Endothelial cell of umbilical vein (primary cell): ENCODE results near the gene ZNF620. TPM values are rescaled to one million over a fixed set of nuclear protein-coding genes. Genes with fewer than 3 reads are reported as not detected.

Experiments used
- BruUV-seq: library from RNA; stranded (reverse); fragments of 400-500 nt; replicated peaks from 2 replicates; lab custom pipeline; 2021; lab: Mats Ljungman, UMichigan
- CTCF ChIA-PET: fragments of 300-600, 350-600 bp; sonication (Branson Sonifier 250); formaldehyde crosslinking; loops from one replicate; lab custom pipeline; 2021; ENCODE audit warnings: antibody characterized with exemption, inconsistent platforms; lab: Charles Lee
- POLR2A ChIA-PET: fragments of 300-600, 350-600 bp; sonication (Branson Sonifier 250); formaldehyde crosslinking; loops from one replicate; lab custom pipeline; 2021; ENCODE audit warnings: antibody characterized with exemption, inconsistent platforms; lab: Charles Lee
- DNase-seq: peaks from one replicate; pipeline ENCODE4 v3.0.0-alpha.2; 2011; ENCODE audit warnings: low read depth, low spot score
- FAIRE-seq: peaks from 2 replicates; lab custom pipeline; 2011; peaks lifted over from hg19 to GRCh38; lab: Jason Lieb, UNC
- H2AFZ ChIP-seq: 2 replicates; pipeline ENCODE4 v1.6.0; 2012; ENCODE audit warnings: low read depth, low read length, control low read depth, inconsistent platforms
- H3K27ac ChIP-seq: 2 replicates; pipeline ENCODE4 v1.5.1; 2011; ENCODE audit warnings: low read depth, mild to moderate bottlenecking, control low read depth, low read length, moderate library complexity; ENCODE audit not compliant: insufficient read depth
- H3K27me3 ChIP-seq, 2 experiments: 2 replicates each; pipeline versions ENCODE4 v1.6.0 to v1.6.1; 2011; ENCODE audit warnings: low read length in 2 of 2, mixed read lengths in 1 of 2; ENCODE audit not compliant: control insufficient read depth in 2 of 2, insufficient read depth in 2 of 2
- H3K36me3 ChIP-seq, 2 experiments: 2 replicates in 1 of 2; 3 replicates in 1 of 2; pipeline ENCODE4 v1.5.1; 2011; ENCODE audit warnings: low read length in 2 of 2, mild to moderate bottlenecking in 1 of 2, moderate library complexity in 1 of 2; ENCODE audit not compliant: control insufficient read depth in 2 of 2, insufficient read depth in 2 of 2; ENCODE audit errors: extremely low read depth in 1 of 2
- H3K4me1 ChIP-seq: 3 replicates; pipeline ENCODE4 v1.5.1; 2011; ENCODE audit warnings: mild to moderate bottlenecking, low read length; ENCODE audit not compliant: control insufficient read depth, insufficient read depth; ENCODE audit errors: extremely low read depth
- H3K4me2 ChIP-seq: 2 replicates; pipeline ENCODE4 v1.6.1; 2011; ENCODE audit warnings: low read length, control low read depth, mixed read lengths; ENCODE audit not compliant: insufficient read depth
- H3K4me3 ChIP-seq, 3 experiments: fragments of 200-600 bp in 1 of 3; sonication (generic), shearing (Covaris generic) in 1 of 3; replicated peaks in 1 of 3; 2 replicates each; pipeline ENCODE4 v1.5.1; 2011 to 2016; ENCODE audit warnings: control low read depth in 3 of 3, low read length in 3 of 3, mild to moderate bottlenecking in 2 of 3, inconsistent platforms in 1 of 3, low read depth in 1 of 3, moderate library complexity in 1 of 3; ENCODE audit not compliant: insufficient read depth in 1 of 3
- H3K79me2 ChIP-seq: 2 replicates; pipeline ENCODE4 v1.6.0; 2012; ENCODE audit warnings: low read length, inconsistent platforms; ENCODE audit not compliant: control insufficient read depth, insufficient read depth
- H3K9ac ChIP-seq: replicated peaks from 2 replicates; pipeline ENCODE3; 2011; ENCODE audit warnings: low read length, control low read depth; ENCODE audit not compliant: insufficient read depth; ENCODE audit errors: extremely low read depth
- H3K9me1 ChIP-seq: replicated peaks from 3 replicates; pipeline ENCODE4 v1.6.0; 2011; ENCODE audit warnings: mild to moderate bottlenecking, low read length; ENCODE audit not compliant: control insufficient read depth, insufficient read depth; ENCODE audit errors: extremely low read depth
- H3K9me3 ChIP-seq: replicated peaks from 2 replicates; pipeline ENCODE4 v1.5.1; 2012; ENCODE audit warnings: low read length, inconsistent platforms; ENCODE audit not compliant: control insufficient read depth, insufficient read depth
- H4K20me1 ChIP-seq: replicated peaks from 2 replicates; pipeline ENCODE3; 2011; ENCODE audit warnings: mild to moderate bottlenecking, low read length; ENCODE audit not compliant: control insufficient read depth, insufficient read depth; ENCODE audit errors: extremely low read depth
- EZH2 ChIP-seq: IDR thresholded peaks from 2 replicates; pipeline ENCODE4 v1.6.1; 2012; ENCODE audit warnings: borderline replicate concordance, low read depth, mild to moderate bottlenecking, moderate library complexity, low read length, inconsistent platforms; ENCODE audit not compliant: severe bottlenecking
- FOS ChIP-seq: IDR thresholded peaks from 2 replicates; pipeline ENCODE4 v1.6.1; 2011; ENCODE audit warnings: mild to moderate bottlenecking, low read length, moderate library complexity, borderline replicate concordance; ENCODE audit not compliant: insufficient read depth
- GATA2 ChIP-seq: IDR thresholded peaks from 2 replicates; pipeline ENCODE4 v1.7.0; 2011; ENCODE audit warnings: low read depth, mild to moderate bottlenecking, moderate library complexity, mixed read lengths, low read length; ENCODE audit not compliant: insufficient read length, insufficient read depth
- JUN ChIP-seq: IDR thresholded peaks from 2 replicates; pipeline ENCODE4 v1.6.1; 2011; ENCODE audit warnings: borderline replicate concordance, low read depth; ENCODE audit not compliant: insufficient read length, insufficient read depth
- MYC ChIP-seq: IDR thresholded peaks from one replicate; pipeline ENCODE4 v1.6.1; 2011; ENCODE audit warnings: mild to moderate bottlenecking, low read depth, low read length
- POLR2A ChIP-seq: IDR thresholded peaks from 2 replicates; pipeline ENCODE4 v1.6.1; 2012; ENCODE audit warnings: low read depth, mild to moderate bottlenecking, control low read depth, low read length
- POLR2AphosphoS5 ChIP-seq: IDR thresholded peaks from 2 replicates; pipeline ENCODE4 v1.6.1; 2012; ENCODE audit warnings: low read depth, mild to moderate bottlenecking, control low read depth, low read length, moderate library complexity; ENCODE audit not compliant: insufficient read depth
- dilution Hi-C: fragments of 300-500 bp; cut with MboI; formaldehyde crosslinking; loops from one replicate; pipeline ENCODE4 v1.15.0; 2019; ENCODE audit warnings: low sequenced_read_pairs; ENCODE audit not compliant: extremely low pct_ligation_motif_present
- intact Hi-C: fragments of 100-400 bp; cut with micrococcal nuclease; formaldehyde crosslinking; loops from one replicate; pipeline ENCODE4 v1.10.0; 2022
- polyA plus RNA-seq, 4 experiments: library from polyadenylated mRNA; depleted of rRNA in 3 of 4; stranded (reverse) in 3 of 4; unstranded in 1 of 4; fragments of >200 nt; gene quantifications; 2 replicates each; pipeline versions ENCODE4 v1.2.1 to v1.2.3, GENCODE V29; 2011 to 2012; ENCODE audit warnings: missing spikeins in 1 of 4
- total RNA-seq: library from RNA; stranded (reverse); gene quantifications from 2 replicates; pipeline ENCODE4 v1.2.3, GENCODE V29; 2021
- TF ChIP-seq, protein P1 (sequence below): IDR thresholded peaks from 2 replicates; pipeline ENCODE4 v1.6.1; 2011; ENCODE audit not compliant: insufficient read depth, insufficient read length
- TF ChIP-seq, protein P2 (sequence below), 2 donors: IDR thresholded peaks; 1 replicate in 1 of 2; 2 replicates in 1 of 2; pipeline ENCODE4 v1.5.1; 2011; ENCODE audit warnings: low read length in 2 of 2, mild to moderate bottlenecking in 2 of 2, moderate library complexity in 2 of 2, control low read depth in 1 of 2, inconsistent platforms in 1 of 2, low read depth in 1 of 2; ENCODE audit not compliant: insufficient read depth in 1 of 2; ENCODE audit errors: extremely low read depth in 1 of 2

The ZNF620 gene
- total and polyA plus RNA-seq, 2 donors (not counting 3 experiments of a cell fraction or from before 2014, with no cell fraction given), result 1.9 to 4.0 TPM

DNA sequence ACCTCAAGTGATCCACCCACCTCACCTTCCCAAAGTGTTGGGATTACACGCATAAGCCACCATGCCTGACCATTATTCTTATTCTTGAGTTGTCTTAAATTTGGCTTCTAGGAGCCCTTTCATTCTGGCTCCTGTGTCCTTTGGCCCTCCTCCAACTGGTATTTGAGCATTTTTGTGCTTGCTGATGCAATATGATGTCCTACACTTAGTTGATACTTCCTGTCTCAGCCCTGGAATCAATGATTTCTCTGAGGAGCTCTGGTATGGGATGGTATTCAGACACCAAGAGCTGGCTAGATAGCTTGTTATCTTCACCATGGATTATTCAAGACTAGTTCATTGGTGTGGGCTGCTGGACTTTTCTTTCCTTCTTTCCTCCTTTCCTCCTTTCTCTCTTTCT is 44.3 kb downstream of the ZNF620 start:
- Histone ChIP-seq H3K9me3 (no peaks in the 10 kb centered on the region), H2AFZ (no peak overlapping the region), H3K36me3 (no peaks in the 10 kb centered on the region), H3K79me2 (no peaks in the 10 kb centered on the region), H3K27ac (no peak overlapping the region), H3K27me3 (no peaks in the 10 kb centered on the region), H3K9ac (no peak overlapping the region), H3K9me1 (no peaks in the 10 kb centered on the region), H3K4me1 (no peaks in the 10 kb centered on the region), H4K20me1 (no peaks in the 10 kb centered on the region), H3K4me3 (no peak overlapping the region), H3K4me2 (no peak overlapping the region)
- intact Hi-C loops, result no loop called here
- TF ChIP-seq JUN (no peak), MYC (no peak), POLR2A (no peak), EZH2 (no peak), GATA2 (no peak), FOS (no peak), POLR2AphosphoS5 (no peak)
- TF ChIP-seq, protein P1, sequence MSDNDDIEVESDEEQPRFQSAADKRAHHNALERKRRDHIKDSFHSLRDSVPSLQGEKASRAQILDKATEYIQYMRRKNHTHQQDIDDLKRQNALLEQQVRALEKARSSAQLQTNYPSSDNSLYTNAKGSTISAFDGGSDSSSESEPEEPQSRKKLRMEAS, result no peak
- TF ChIP-seq, protein P2, sequence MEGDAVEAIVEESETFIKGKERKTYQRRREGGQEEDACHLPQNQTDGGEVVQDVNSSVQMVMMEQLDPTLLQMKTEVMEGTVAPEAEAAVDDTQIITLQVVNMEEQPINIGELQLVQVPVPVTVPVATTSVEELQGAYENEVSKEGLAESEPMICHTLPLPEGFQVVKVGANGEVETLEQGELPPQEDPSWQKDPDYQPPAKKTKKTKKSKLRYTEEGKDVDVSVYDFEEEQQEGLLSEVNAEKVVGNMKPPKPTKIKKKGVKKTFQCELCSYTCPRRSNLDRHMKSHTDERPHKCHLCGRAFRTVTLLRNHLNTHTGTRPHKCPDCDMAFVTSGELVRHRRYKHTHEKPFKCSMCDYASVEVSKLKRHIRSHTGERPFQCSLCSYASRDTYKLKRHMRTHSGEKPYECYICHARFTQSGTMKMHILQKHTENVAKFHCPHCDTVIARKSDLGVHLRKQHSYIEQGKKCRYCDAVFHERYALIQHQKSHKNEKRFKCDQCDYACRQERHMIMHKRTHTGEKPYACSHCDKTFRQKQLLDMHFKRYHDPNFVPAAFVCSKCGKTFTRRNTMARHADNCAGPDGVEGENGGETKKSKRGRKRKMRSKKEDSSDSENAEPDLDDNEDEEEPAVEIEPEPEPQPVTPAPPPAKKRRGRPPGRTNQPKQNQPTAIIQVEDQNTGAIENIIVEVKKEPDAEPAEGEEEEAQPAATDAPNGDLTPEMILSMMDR (IDR thresholded peaks at IDR 0.05; ENCODE audit: extremely low read depth in 1 of 2, insufficient read depth in 1 of 2, low read depth in 1 of 2, low read length in 2 of 2), result no peak
- ChIA-PET POLR2A (no interaction called here), CTCF (no interaction called here)
- dilution Hi-C loops, result no loop called here
- no peak for FAIRE-seq
- no TSS peak for BruUV-seq
- DNase-seq, result no peak
